K562 (cell line): ENCODE data around the gene PCDHA9. TPM values are rescaled to one million over a fixed set of nuclear protein-coding genes. Genes with fewer than 3 reads are reported as not detected.

Source experiments
- ATAC-seq: fragments of 200-7000 bp; cut with Tn5 transposase; 3 replicates; pipeline ENCODE4 v1.9.1; 2020; ENCODE audit warnings: moderate library complexity
- BruUV-seq: library from RNA; stranded (reverse); fragments of 400-500 nt; replicated peaks from 2 replicates; lab custom pipeline; 2021; lab: Mats Ljungman, UMichigan
- CTCF ChIA-PET: fragments of 300-600 bp; formaldehyde crosslinking; extraction: SDS; loops from one replicate; lab custom pipeline; 2021; ENCODE audit warnings: low intra/inter-chr PET ratio; lab: Yijun Ruan, JAX
- POLR2A ChIA-PET: fragments of 300-600, 350-650 bp; sonication (Branson Sonifier 250); formaldehyde crosslinking; extraction: SDS; loops from one replicate; lab custom pipeline; 2021; ENCODE audit warnings: antibody characterized with exemption, inconsistent platforms; lab: Yijun Ruan, JAX
- DNase-seq, 4 experiments: peaks; one replicate each; pipeline versions ENCODE4 v3.0.0 to v3.0.0-alpha.2; 2011 to 2018; ENCODE audit warnings: low spot score in 3 of 4, mixed read lengths in 3 of 4; ENCODE audit errors: extremely low read depth in 1 of 4
- FAIRE-seq: peaks from 2 replicates; lab custom pipeline; 2011; peaks lifted over from hg19 to GRCh38; lab: Jason Lieb, UNC
- H2AFZ ChIP-seq: 2 replicates; pipeline ENCODE4 v1.6.0; 2011; ENCODE audit warnings: low read depth, low read length, control low read depth, inconsistent platforms
- H3K27ac ChIP-seq: fragments of 200-600 bp; 3 replicates; pipeline ENCODE4 v1.8.0; 2011; ENCODE audit warnings: low read depth, mild to moderate bottlenecking, control low read depth, inconsistent platforms, low read length, moderate library complexity, mixed read lengths; ENCODE audit errors: extremely low read depth
- H3K27me3 ChIP-seq, 2 experiments: fragments of 300-600 bp in 1 of 2; 2 replicates in 1 of 2; 3 replicates in 1 of 2; pipeline versions ENCODE4 v1.6.0 to v1.8.0; 2011; ENCODE audit warnings: inconsistent platforms in 2 of 2, low read length in 2 of 2, mild to moderate bottlenecking in 1 of 2, mixed read lengths in 1 of 2, moderate library complexity in 1 of 2; ENCODE audit not compliant: control insufficient read depth in 2 of 2, insufficient read depth in 2 of 2
- H3K36me3 ChIP-seq: fragments of 300-600 bp; 3 replicates; pipeline ENCODE4 v1.8.0; 2011; ENCODE audit warnings: mild to moderate bottlenecking, low read length, inconsistent platforms; ENCODE audit not compliant: control insufficient read depth, insufficient read depth
- H3K4me1 ChIP-seq, 2 experiments: fragments of 200-600 bp in 1 of 2; replicated peaks in 1 of 2; 2 replicates in 1 of 2; 3 replicates in 1 of 2; pipeline versions ENCODE4 v1.5.1 to v1.8.0; 2011; ENCODE audit warnings: inconsistent platforms in 2 of 2, low read length in 2 of 2, mild to moderate bottlenecking in 1 of 2, mixed read lengths in 1 of 2, moderate library complexity in 1 of 2; ENCODE audit not compliant: control insufficient read depth in 2 of 2, insufficient read depth in 2 of 2
- H3K4me2 ChIP-seq: 2 replicates; pipeline ENCODE4 v1.6.1; 2011; ENCODE audit warnings: low read length, control low read depth, inconsistent platforms, mixed read lengths; ENCODE audit not compliant: insufficient read depth
- H3K4me3 ChIP-seq: fragments of 200-600 bp; sonication (generic), shearing (Covaris generic); 2 replicates; pipeline ENCODE4 v1.5.1; 2016; ENCODE audit warnings: control low read depth, inconsistent platforms
- H3K79me2 ChIP-seq: fragments of 200-600 bp; 3 replicates; pipeline ENCODE4 v1.8.0; 2011; ENCODE audit warnings: low read length, inconsistent platforms; ENCODE audit not compliant: control insufficient read depth, insufficient read depth
- H3K9ac ChIP-seq, 2 experiments: 2 replicates each; pipeline versions ENCODE4 v1.6.0 to v1.6.1; 2011; ENCODE audit warnings: low read depth in 2 of 2, low read length in 2 of 2, control low read depth in 1 of 2, inconsistent platforms in 1 of 2, mild to moderate bottlenecking in 1 of 2, mixed read lengths in 1 of 2; ENCODE audit not compliant: insufficient read depth in 1 of 2
- H3K9me1 ChIP-seq: one replicate; pipeline ENCODE4 v1.6.0; 2011; ENCODE audit warnings: inconsistent platforms, mild to moderate bottlenecking, low read length, moderate library complexity; ENCODE audit not compliant: control insufficient read depth, insufficient read depth
- H3K9me3 ChIP-seq: replicated peaks from 2 replicates; pipeline ENCODE4 v1.5.1; 2011; ENCODE audit warnings: low read depth, low read length, inconsistent platforms; ENCODE audit not compliant: control insufficient read depth, insufficient read depth
- H4K20me1 ChIP-seq: replicated peaks from 2 replicates; pipeline ENCODE4 v1.6.1; 2011; ENCODE audit warnings: low read length, inconsistent platforms, mixed read lengths; ENCODE audit not compliant: control insufficient read depth, insufficient read depth
- CC2D1A ChIP-seq: fragments of 450-650 bp; IDR thresholded peaks from 2 replicates; pipeline ENCODE4 v1.6.1; 2017; ENCODE audit warnings: mild to moderate bottlenecking
- CEBPB ChIP-seq: fragments of 450-650 bp; IDR thresholded peaks from 2 replicates; pipeline ENCODE4 v1.6.1; 2016; ENCODE audit warnings: missing genetic modification characterization, missing compliant biosample characterization
- ESRRB ChIP-seq: fragments of 250-450 bp; sonication (Bioruptor Pico); IDR thresholded peaks from 2 replicates; pipeline ENCODE4 v1.5.0; 2020; ENCODE audit warnings: mild to moderate bottlenecking, moderate library complexity, borderline replicate concordance
- IFI16 ChIP-seq: fragments of 250-450 bp; sonication (Bioruptor Pico); IDR thresholded peaks from 2 replicates; pipeline ENCODE4 v2.1.2; 2022; ENCODE audit warnings: mild to moderate bottlenecking, inconsistent platforms
- RFX7 ChIP-seq: fragments of 250-450 bp; sonication (Bioruptor Pico); IDR thresholded peaks from 2 replicates; pipeline ENCODE4 v1.5.1; 2021; ENCODE audit warnings: mild to moderate bottlenecking
- TOE1 ChIP-seq, 2 experiments: fragments of 450-650 bp in 1 of 2; sonication (generic) in 1 of 2; formaldehyde crosslinking in 1 of 2; IDR thresholded peaks; 2 replicates each; pipeline versions ENCODE4 v1.7.1 to v1.8.0; 2016 to 2022; ENCODE audit warnings: borderline replicate concordance in 2 of 2, mild to moderate bottlenecking in 2 of 2, antibody characterized with exemption in 1 of 2, inconsistent platforms in 1 of 2, low read depth in 1 of 2, missing genetic modification reagents in 1 of 2, moderate library complexity in 1 of 2
- XRCC5 ChIP-seq: fragments of 200-400 bp; formaldehyde crosslinking; IDR thresholded peaks from 2 replicates; pipeline ENCODE4 v1.6.1; 2017; ENCODE audit warnings: low read depth, mild to moderate bottlenecking, low read length
- WGBS: fragments of 100-300 bp; shearing (Covaris generic); methylation state at CpG from one replicate; pipeline ENCODE4 v1.1.6; 2016; ENCODE audit warnings: low coverage, mixed read lengths; ENCODE audit not compliant: insufficient coverage; ENCODE audit errors: missing lambda C conversion rate; 5-methylcytosine and 5-hydroxymethylcytosine counted together
- in situ Hi-C: fragments of 300-500 bp; cut with MboI; formaldehyde crosslinking; loops from 4 replicates; pipeline ENCODE4 v1.15.0; 2018; ENCODE audit warnings: inconsistent platforms, mixed read lengths
- intact Hi-C: fragments of 100-400 bp; cut with micrococcal nuclease; formaldehyde crosslinking; loops from 2 replicates; pipeline ENCODE4 v1.14.2; 2022
- polyA plus RNA-seq, 8 experiments: library from polyadenylated mRNA; depleted of rRNA in 4 of 8; stranded (reverse) in 5 of 8; unstranded in 3 of 8; fragments of >200 nt; fragmentation: Nextera tagmentation in 2 of 8; fragmentation: Illumina TruSeq in 1 of 8; extraction: Ambion mirVana in 2 of 8; extraction: Trizol in 1 of 8; gene quantifications; 2 replicates each; pipeline versions ENCODE4 v1.2.1 to v1.2.3, GENCODE V29; 2011 to 2014; ENCODE audit warnings: inconsistent platforms in 1 of 8, missing spikeins in 1 of 8
- total RNA-seq, 7 experiments: library from RNA; depleted of rRNA in 6 of 7; stranded (reverse); fragments of >200 nt in 6 of 7; fragmentation: Illumina TruSeq in 2 of 7; extraction: Trizol in 2 of 7; gene quantifications; 2 replicates each; pipeline versions ENCODE4 v1.2.1 to v1.2.3, GENCODE V29; 2011 to 2021; ENCODE audit warnings: low replicate concordance in 1 of 7
- TF ChIP-seq, protein P1 (sequence below), 3 experiments: IDR thresholded peaks in 2 of 3; conservative IDR thresholded peaks in 1 of 3; 2 replicates each; pipeline ENCODE4 v1.5.1; 2011 to 2012; ENCODE audit warnings: low read length in 3 of 3, mild to moderate bottlenecking in 3 of 3, control low read depth in 2 of 3, improper control_type of control experiment in 1 of 3, inconsistent platforms in 1 of 3, low read depth in 1 of 3, mixed read lengths in 1 of 3, moderate library complexity in 1 of 3; ENCODE audit not compliant: insufficient read depth in 2 of 3
- TF ChIP-seq, protein P2 (sequence below), 2 experiments: fragments of 450-650 bp in 1 of 2; sonication (generic) in 1 of 2; formaldehyde crosslinking in 1 of 2; IDR thresholded peaks in 1 of 2; conservative IDR thresholded peaks in 1 of 2; 2 replicates each; pipeline versions ENCODE4 v1.6.1 to v1.8.1; 2016 to 2023; ENCODE audit warnings: mild to moderate bottlenecking in 2 of 2, moderate library complexity in 2 of 2, inconsistent platforms in 1 of 2, missing genetic modification reagents in 1 of 2

The PCDHA9 gene
- total and polyA plus RNA-seq, 9 of the 15 experiments (the other 6 are each of a cell fraction or from before 2014, with no cell fraction given): not detected

DNA sequence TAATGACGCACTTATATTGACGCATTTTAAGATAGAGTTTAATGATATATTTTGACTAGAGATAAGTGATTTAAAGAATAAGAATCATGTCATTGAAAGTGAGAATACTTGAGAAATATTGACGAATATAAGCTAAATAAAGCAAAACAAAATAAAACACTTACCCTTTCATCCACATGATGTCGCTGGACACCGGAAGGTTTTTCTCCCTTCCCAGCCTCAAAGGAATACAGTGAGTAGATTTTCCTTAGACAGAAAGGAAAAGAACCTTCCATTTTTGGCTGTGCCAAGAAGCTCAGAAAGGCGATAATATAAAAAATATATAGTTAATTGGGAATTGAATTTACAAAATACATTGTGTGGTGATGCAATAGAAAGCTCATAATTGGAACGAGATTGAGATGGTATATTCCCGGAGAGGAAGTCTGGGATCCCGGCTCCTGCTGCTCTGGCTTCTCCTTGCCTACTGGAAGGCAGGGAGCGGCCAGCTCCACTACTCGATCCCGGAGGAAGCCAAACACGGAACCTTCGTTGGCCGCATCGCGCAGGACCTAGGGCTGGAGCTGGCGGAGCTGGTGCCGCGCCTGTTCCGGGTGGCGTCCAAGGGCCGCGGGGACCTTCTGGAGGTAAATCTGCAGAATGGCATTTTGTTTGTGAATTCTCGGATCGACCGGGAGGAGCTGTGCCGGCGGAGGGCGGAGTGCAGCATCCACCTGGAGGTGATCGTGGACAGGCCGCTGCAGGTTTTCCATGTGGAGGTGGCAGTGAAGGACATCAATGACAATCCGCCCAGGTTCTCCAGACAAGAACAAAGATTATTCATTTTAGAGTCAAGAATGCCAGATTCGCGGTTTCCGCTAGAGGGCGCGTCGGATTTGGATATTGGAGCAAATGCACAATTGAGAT, 26.6 kb upstream of the PCDHA9 start, which contains the start of gene PCDHA5:
Gene PCDHA5, plus strand, starts transcription at position 239 of the 906 bp plus-strand sequence.
- peak; percentile 63 for ATAC-seq
- no TSS peak for BruUV-seq

More for the DNA sequence above, 26.6 kb upstream of the PCDHA9 start, which contains the start of gene PCDHA5:
- POLR2A ChIA-PET: interaction anchor here (0.7 kb wide), 1 partner anchor 420 kb away, joined by 4 read pairs; no protein-coding TSS in a partner anchor
- DNase-seq: peak in 2 of 4 experiments; percentile 31 to 61
- TF ChIP-seq RFX7 (CRISPR knock-in tag): no peak
- TF ChIP-seq ESRRB: no peak
- peak; percentile 15; the same call in 1 of the 2 replicates for TF ChIP-seq CEBPB (tag)
- TF ChIP-seq CC2D1A: no peak
- TF ChIP-seq, protein P1, sequence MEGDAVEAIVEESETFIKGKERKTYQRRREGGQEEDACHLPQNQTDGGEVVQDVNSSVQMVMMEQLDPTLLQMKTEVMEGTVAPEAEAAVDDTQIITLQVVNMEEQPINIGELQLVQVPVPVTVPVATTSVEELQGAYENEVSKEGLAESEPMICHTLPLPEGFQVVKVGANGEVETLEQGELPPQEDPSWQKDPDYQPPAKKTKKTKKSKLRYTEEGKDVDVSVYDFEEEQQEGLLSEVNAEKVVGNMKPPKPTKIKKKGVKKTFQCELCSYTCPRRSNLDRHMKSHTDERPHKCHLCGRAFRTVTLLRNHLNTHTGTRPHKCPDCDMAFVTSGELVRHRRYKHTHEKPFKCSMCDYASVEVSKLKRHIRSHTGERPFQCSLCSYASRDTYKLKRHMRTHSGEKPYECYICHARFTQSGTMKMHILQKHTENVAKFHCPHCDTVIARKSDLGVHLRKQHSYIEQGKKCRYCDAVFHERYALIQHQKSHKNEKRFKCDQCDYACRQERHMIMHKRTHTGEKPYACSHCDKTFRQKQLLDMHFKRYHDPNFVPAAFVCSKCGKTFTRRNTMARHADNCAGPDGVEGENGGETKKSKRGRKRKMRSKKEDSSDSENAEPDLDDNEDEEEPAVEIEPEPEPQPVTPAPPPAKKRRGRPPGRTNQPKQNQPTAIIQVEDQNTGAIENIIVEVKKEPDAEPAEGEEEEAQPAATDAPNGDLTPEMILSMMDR (IDR thresholded peaks at IDR 0.05 in 2 of 3, conservative IDR thresholded peaks at IDR 0.05 in 1 of 3; ENCODE audit: insufficient read depth in 2 of 3, low read depth in 1 of 3, low read length in 3 of 3): peak; percentile 44 to 69 (median 62)
- TF ChIP-seq TOE1 (IDR thresholded peaks at IDR 0.05; ENCODE audit: borderline replicate concordance): no peak
- TF ChIP-seq TOE1 (CRISPR knock-in tag; IDR thresholded peaks at IDR 0.05; ENCODE audit: borderline replicate concordance, low read depth): no peak
- no peak for TF ChIP-seq XRCC5
- TF ChIP-seq, protein P2, sequence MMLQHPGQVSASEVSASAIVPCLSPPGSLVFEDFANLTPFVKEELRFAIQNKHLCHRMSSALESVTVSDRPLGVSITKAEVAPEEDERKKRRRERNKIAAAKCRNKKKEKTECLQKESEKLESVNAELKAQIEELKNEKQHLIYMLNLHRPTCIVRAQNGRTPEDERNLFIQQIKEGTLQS (IDR thresholded peaks at IDR 0.05): peak; percentile 58
- TF ChIP-seq, protein P2 (CRISPR knock-in tag; conservative IDR thresholded peaks at IDR 0.05): no peak
- TF ChIP-seq IFI16: no peak
- TF ChIP-seq, all 486 proteins: peak for 3
- no peaks in the 10 kb centered on the region for H4K20me1 ChIP-seq
- H3K4me2 ChIP-seq: peak within 1 kb of the TSS; percentile 8; the same call in 1 of the 2 replicates
- CTCF ChIA-PET: no interaction called here
- no peaks in the 10 kb centered on the region; the same call in 1 of the 2 replicates for H3K9me3 ChIP-seq
- H3K9ac ChIP-seq: no peak within 1 kb of the TSS
- in situ Hi-C loops (no loop called here), intact Hi-C loops (no loop called here)
- peaks cover 0 to 15% of the 10 kb centered on the region in 2 experiments; a peak in 2 of 5 replicates for H3K4me1 ChIP-seq
- H3K79me2 ChIP-seq: no peaks in the 10 kb centered on the region
- H3K27me3 ChIP-seq: no peaks in the 10 kb centered on the region
- FAIRE-seq: no peak
- H3K4me3 ChIP-seq: peak within 1 kb of the TSS; percentile 14; the same call in 1 of the 2 replicates
- H3K9me1 ChIP-seq: no peaks in the 10 kb centered on the region
- H3K27ac ChIP-seq: no peak within 1 kb of the TSS
- no peaks in the 10 kb centered on the region for H3K36me3 ChIP-seq
- 7% methylated on average over 36 of the region's 39 CpGs for WGBS
- H2AFZ ChIP-seq: no peak within 1 kb of the TSS; the same call in 1 of the 2 replicates
